MV-4-11 (cell line): ENCODE measurements around the gene GLS2.
"Not testable (repeated sequence)": the region's sequence is repeated elsewhere in the genome, so short reads cannot be mapped to it uniquely, and the experiment has no call there.

Experiments used
- DNase-seq: peaks from one replicate; lab custom pipeline; 2025; lab: John Stamatoyannopoulos, UW

The GLS2 gene

DNA sequence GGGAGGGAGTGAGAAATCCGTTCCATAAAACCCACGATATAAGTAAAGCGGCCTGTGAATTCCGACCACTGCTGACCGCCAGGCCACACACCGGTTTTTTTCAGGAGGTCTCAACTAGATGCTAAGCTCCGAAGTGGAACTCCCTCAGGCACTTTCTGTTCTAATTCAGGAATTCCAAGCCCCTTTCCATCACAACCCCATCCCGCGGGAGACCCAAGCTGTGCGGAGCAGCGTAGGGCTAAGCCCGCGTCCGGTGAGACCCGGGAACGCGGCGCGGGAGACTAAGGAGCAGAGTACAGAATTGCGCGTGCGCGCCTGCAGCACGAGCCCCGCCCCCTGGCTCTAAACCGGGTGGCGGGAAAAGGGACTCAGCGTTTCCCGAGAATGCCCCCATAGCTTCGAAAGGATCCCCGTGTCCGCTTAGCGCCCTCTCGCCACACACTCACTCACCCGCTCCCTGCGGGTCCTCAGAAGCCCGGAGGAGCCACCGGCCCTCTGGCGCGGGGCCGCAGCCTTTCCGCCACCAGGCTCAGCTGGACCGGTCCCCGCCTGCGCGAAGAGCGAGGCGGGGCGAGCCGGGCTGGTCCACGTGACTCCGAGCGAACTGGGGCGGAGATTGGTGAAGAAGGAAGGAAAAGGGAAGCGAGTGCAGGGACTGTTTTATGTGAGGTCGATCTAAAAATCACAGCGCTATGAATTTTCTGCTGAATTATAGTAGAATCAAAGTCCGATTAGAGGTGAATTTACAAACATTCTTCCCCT, 38.9 kb downstream of the GLS2 start, which contains the start of gene TIMELESS:
Gene TIMELESS (minus strand): TSS at position 567 of the 762 bp plus-strand sequence. CDS start 15,256 bp downstream, outside the sequence.
- DNase-seq, result peak; percentile 89

DNA sequence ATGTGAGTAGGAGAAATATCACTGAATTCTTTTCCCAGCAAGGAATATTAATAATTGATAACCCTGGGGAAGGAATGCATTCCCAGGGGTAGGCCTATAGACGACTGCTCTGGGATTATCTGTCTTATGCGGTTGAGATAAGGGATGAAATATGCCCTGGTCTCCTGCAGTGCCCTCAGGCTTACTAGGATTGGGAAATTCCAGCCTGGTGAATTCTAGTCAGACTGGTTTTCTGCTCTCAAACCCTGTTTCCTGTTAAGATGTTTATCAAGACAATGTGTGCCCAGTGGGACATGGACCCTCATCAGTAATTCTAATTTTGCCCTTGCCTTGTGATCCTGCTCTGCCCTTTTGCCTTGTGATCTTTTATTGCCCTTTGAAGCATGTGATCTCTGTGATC, 44.8 kb downstream of the GLS2 start:
- not testable (repeated sequence) for DNase-seq

DNA sequence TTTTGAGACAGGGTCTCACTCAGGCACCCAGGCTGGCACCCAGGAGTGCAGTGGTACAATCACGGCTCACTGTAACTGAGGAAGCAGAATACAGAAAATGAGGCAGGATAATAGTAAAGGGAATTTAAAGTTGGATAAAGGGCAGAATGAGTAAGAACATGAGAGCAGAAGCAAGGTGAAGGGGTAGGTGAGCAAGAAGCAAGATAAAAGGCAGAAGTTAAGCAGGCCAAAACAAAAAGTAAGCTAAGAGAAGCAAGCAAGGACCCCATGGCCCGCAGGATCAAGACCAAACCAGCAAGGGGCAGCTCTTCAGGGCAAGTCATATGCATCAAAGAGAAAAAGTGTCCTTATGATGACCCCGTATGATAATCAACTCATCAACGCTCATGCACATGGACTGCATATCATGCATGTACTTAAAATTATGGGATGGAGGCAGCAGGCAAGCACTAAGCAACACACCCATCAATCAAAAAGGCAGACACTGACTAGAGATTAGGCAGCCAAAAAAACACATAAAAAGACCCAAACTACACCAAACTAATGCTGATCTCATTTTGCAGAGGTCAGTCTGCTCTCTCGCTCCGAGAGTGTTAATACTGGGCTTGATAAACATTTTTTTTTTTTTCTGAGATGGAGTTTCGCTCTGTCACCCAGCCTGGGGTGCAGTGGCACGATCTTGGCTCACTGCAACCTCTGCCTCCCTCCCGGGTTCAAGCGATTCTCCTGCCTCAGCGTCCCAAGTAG, 50.4 kb downstream of the GLS2 start:
- DNase-seq, result no peak

DNA sequence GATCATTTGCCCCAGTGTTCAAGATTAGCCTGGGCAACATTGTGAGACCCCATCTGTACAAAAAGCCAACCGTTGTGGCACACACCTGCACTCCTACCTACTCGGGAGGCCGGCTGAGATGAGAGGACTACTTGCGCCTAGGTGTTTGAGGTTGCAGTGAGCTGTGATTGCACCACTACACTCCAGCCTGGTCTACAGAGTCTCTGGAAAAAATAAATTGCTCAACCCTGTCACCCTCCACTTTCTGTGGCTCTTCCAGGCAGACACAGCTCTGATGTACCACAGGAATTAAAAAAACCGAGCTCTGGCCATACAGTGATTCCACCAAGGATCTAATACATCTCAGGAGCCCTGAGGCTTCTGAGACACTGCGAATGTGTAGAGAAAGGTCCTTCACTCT, 53.1 kb downstream of the GLS2 start:
- no peak for DNase-seq

DNA sequence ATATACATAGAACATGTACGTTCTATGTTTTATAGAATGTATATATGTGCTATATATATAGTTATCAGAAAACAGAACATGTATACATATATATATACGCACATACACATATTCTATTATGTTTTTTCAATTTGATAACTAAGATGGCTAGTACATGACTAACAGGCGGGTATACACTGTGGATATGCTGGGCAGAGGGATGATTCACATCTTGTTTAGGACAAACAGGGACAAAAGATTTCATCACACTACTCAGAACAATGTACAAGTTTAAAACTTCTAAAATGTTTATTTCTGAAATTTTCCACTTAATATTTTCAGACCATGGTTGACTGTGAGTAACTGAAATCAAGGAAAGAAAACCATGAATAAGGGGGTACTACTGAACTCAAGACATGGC, 56.1 kb downstream of the GLS2 start:
- no peak for DNase-seq

DNA sequence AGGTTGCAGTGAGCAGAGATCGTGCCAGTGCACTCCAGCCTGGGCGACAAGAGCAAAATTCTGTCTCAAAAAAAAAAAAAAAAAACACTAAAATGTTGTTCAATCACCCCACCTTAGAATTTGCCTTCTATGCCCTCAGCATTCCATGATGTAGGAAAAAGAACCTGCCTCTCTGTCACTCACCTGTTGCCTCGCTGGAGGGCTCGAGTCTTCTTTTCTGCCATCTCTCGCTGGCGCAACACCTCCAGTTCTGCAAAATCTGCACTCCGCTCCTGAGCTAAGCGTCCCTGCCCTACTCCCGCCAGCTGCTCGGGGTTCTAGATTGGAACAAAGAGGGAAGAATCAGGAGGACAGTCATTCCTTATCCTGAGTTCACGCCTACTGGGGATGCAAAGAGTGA, 56.7 kb downstream of the GLS2 start:
- DNase-seq, result no peak

DNA sequence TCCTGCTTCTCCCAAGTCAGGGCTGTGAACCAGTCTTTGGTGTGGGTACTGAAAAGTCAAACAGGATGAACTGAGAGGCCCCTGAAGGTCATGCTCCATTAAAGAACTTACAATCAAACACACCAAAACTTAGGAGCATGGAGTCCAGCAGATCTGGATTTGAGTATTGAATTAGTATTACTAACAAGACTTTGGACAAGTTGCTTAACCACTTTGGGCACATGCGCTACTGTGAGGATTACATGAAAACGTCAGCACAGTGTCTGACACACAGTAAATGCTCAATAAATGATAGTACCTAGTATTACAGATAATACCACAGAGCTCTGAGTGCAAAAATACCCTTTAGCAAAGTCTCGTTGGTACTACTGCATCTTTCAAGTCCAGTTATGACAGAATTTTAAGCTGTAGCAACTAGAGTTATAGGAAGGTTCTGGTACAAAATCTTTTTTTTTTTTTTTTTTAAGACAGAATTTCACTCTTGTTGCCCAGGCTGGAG, 62.0 kb downstream of the GLS2 start:
- DNase-seq, result no peak

DNA sequence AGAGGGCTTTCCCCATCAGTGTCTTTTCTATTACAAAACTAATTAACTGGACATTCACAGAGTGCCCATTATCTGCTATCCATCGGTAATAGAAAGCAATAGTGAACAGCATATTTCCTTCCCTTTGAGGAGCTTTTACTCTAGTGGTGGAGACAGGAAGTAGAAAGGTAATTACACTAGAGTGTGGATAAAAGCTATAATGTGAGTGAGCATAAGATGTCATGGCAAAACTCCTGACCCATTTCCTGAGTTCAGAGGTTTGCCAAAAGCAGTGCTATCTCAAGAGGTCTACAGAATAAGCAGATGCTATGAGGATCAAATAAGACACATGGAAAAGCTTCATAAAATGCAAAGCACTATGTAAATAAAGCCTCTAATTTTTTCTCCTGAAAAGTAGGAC, 62.8 kb downstream of the GLS2 start:
- DNase-seq, result no peak
